ENCODE results near the gene HPSE2.

- TF ChIP-seq CTCF (IDR thresholded peaks at IDR 0.05; ENCODE audit: low read depth, low read length, missing input control): no peak
- TF ChIP-seq, protein P1, sequence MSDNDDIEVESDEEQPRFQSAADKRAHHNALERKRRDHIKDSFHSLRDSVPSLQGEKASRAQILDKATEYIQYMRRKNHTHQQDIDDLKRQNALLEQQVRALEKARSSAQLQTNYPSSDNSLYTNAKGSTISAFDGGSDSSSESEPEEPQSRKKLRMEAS (IDR thresholded peaks at IDR 0.05): no peak
Measured at GRCh38 chr10:99248824-99249223, 13.2 kb upstream of the HPSE2 start.
